ENCODE results near the gene TPSB2. TPM values are rescaled to one million over a fixed set of nuclear protein-coding genes. Genes with fewer than 3 reads are reported as not detected.
"Not testable (repeated sequence)": the region's sequence is repeated elsewhere in the genome, so short reads cannot be mapped to it uniquely, and the experiment has no call there.

The TPSB2 gene
- total RNA-seq, 2 experiments from 2014 or later, result not detected

DNA sequence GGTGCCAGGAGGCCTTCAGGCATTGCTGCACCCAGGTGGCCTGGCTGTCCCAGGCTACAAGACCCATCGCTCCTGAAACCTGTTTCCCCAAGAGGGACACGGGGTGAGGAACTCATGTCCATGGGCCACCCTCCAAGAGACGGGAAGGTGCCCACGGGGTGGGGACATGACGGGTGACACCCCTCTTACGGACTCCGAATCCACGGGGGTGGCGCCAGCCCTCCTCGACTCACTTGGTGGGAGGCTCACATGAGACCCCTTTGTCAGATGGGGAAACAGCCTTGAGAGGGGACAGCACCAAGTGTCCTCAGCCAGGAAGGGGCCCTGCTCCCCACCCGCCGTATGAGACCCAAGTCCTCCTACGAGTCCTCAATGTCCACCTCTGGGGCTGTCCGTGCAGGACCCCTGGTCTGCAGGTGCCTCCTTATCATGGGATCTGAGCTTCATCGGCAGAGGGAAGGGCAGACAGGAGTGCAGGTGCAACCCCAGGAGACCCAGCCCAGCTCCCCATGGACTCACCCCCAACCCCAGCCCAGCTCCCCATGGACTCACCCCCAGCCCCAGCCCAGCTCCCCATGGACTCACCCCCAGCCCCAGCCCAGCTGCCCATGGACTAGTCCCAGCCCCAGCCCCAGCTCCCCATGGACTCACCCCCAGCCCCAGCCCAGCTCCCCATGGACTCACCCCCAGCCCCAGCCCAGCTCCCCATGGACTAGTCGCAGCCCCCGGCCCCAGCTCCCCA lies 658 bp upstream of the TPSB2 start:
- POLR2A ChIA-PET; CTCF ChIA-PET; H3K4me1 Mint-ChIP-seq (ENCODE audit: low read depth); H3K36me3 Mint-ChIP-seq (ENCODE audit: low read depth); DNase-seq; H3K9me3 Mint-ChIP-seq (ENCODE audit: insufficient read depth); H3K27me3 Mint-ChIP-seq (ENCODE audit: low read depth); H3K27ac Mint-ChIP-seq; ATAC-seq; H3K4me3 Mint-ChIP-seq: not testable (repeated sequence)

DNA sequence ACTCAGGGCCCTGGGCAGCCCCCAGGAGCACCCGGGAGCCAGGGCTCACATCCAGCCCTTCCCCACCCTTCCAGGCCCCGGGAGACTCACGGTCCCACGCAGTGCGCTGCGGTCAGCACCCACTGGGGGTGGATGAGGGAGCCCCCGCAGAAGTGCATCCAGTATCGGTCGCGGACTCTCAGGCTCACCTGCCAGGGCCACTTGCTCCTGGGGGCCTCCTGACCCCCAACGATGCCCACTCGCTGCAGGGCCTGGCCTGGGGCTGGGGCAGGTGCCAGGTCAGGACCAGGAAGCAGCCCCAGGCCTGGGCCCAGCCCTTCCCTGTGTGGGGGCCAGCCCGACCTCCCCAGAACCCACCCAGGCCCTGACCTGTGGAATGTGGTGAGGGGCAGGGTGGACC lies 508 bp downstream of the TPSB2 start:
- H3K4me3 Mint-ChIP-seq; H3K27ac Mint-ChIP-seq; H3K4me1 Mint-ChIP-seq (ENCODE audit: low read depth); ATAC-seq; H3K27me3 Mint-ChIP-seq (ENCODE audit: low read depth); DNase-seq; CTCF ChIA-PET; POLR2A ChIA-PET; H3K9me3 Mint-ChIP-seq (ENCODE audit: insufficient read depth); H3K36me3 Mint-ChIP-seq (ENCODE audit: low read depth): not testable (repeated sequence)

DNA sequence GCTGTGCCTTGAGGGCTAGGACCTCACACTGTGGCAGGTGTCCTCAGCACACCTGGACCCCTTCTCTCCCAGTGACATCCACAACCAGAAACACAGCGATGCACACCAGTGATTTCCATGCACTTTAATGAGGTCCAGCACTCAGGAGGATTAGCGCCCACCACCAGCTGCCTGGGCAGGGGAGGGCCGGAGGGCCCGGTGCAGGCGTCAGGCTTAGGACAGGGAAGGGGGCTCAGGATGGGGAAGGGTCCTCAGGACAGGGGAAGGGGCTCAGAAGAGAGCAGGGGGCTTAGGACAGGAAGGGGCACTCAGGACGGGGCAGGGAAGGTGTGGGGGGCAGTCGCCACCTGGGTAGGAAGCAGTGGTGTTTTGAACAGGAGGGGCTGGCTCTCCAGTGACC lies 1.8 kb downstream of the TPSB2 start:
- H3K27ac Mint-ChIP-seq; DNase-seq; ATAC-seq; H3K4me1 Mint-ChIP-seq (ENCODE audit: low read depth); CTCF ChIA-PET; H3K36me3 Mint-ChIP-seq (ENCODE audit: low read depth); H3K9me3 Mint-ChIP-seq (ENCODE audit: insufficient read depth); H3K4me3 Mint-ChIP-seq; H3K27me3 Mint-ChIP-seq (ENCODE audit: low read depth); POLR2A ChIA-PET: not testable (repeated sequence)

DNA sequence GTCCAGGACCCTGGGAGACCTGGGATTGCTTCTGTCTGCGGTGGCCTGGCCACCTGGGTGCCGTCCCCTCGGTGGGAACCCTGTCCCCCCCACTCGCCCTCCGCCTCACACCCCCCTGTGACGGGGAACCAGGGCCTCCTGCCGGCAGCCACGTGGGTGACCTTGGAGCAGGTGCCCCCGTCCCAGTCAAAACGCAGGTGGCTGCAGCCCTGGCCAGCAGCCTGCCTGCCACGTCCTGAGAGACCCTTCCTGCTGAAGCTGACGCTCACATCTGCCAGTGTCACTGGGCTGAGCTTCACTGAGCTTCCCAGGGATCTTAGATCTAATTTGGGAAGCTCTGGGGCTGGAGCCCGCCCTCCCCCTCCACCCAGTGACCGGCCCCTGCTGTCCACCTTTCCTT lies 3.3 kb downstream of the TPSB2 start:
- H3K9me3 Mint-ChIP-seq (ENCODE audit: insufficient read depth); H3K27me3 Mint-ChIP-seq (ENCODE audit: low read depth); CTCF ChIA-PET; H3K4me3 Mint-ChIP-seq; H3K27ac Mint-ChIP-seq; H3K36me3 Mint-ChIP-seq (ENCODE audit: low read depth); H3K4me1 Mint-ChIP-seq (ENCODE audit: low read depth); ATAC-seq; DNase-seq; POLR2A ChIA-PET: not testable (repeated sequence)

DNA sequence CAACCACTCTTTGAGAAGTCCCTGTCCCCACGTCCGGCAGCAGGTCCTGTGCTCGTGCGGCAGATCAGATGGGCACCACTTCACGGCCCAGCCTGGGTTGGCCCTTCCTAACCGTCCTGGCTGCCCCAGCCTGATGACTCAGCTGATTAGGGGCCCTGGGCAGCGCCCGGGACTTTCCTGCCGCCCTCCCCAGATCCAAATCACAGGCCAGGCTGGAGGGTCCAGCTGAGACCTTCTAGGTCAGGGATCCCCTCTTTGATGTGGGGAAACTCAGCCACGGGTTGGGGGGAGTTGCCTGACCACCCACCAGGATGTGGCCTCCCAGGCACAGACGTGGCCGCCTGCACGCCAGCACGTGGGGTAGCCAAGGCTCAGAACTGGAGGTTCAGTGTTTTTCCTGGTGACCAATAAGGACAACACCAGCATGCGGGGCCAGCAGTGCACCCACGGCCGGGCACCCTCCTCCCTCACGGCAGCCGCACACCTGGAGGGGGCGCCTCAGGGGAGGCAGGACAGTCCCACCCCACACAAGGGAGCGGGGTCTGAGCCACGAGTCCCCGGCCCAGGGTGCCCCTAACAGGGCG lies 4.2 kb downstream of the TPSB2 start:
- DNase-seq; H3K36me3 Mint-ChIP-seq (ENCODE audit: low read depth); POLR2A ChIA-PET; H3K27me3 Mint-ChIP-seq (ENCODE audit: low read depth); H3K4me1 Mint-ChIP-seq (ENCODE audit: low read depth); H3K4me3 Mint-ChIP-seq; ATAC-seq; H3K9me3 Mint-ChIP-seq (ENCODE audit: insufficient read depth); CTCF ChIA-PET; H3K27ac Mint-ChIP-seq: not testable (repeated sequence)

DNA sequence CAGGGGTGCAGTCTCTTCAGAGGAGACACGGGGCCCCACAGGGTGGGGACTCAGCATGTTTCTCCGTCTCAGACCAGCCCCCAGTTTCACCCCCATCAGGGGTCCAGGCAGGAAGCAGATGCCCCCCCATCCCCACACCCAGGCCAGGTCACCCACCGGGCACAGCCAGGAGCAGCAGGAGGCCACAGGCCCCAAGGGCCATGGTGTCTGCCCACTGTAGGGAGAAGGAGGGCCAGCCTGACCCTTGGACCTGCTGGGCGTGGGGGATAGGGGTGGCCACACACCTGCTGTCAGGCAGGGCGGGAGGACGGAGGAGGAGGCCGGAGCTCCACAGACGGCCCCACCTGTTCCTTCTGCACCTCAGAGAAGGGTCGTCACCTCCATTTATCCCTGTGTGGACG lies 4.9 kb downstream of the TPSB2 start, which contains the start of gene TPSG1:
TPSG1 (minus strand) TSS at position 218 of the 401 bp plus-strand sequence; CDS start at position 202, 16 bp downstream.
- Mint-ChIP-seq H3K27ac (no peak within 1 kb of the TSS), H3K4me3 (no peak within 1 kb of the TSS), H3K9me3 (ENCODE audit: insufficient read depth) (no peaks in the 10 kb centered on the region), H3K27me3 (ENCODE audit: low read depth) (no peaks in the 10 kb centered on the region), H3K4me1 (ENCODE audit: low read depth) (no peaks in the 10 kb centered on the region), H3K36me3 (ENCODE audit: low read depth) (no peaks in the 10 kb centered on the region)
- CTCF ChIA-PET, result no interaction called here
- POLR2A ChIA-PET, result no interaction called here
- ATAC-seq (no peak), DNase-seq (no peak)

DNA sequence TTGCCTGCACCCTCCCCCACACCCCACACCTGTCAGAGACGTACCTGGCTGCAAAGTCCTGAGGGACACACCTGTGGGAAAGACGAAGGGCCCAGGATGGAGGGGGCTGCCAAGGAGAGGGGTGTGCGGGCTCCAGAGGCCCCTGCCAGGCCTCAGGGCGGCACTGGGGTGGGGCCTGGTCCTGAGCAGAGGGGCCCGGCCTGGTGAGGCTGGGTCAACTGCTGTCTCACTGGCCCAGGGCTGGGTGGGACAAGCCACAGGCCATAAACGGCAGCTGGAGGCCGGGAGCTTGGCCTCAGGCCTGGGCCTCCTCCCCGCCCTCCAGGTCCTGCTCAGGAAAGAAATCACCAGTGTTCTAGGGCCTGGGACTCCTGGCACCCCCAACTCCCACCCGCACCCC lies 5.4 kb downstream of the TPSB2 start:
- no peak for ATAC-seq
- H3K36me3 Mint-ChIP-seq (ENCODE audit: low read depth), result no peaks in the 10 kb centered on the region
- no peaks in the 10 kb centered on the region for H3K27me3 Mint-ChIP-seq (ENCODE audit: low read depth)
- no peaks in the 10 kb centered on the region for H3K4me1 Mint-ChIP-seq (ENCODE audit: low read depth)
- no peak for DNase-seq
- POLR2A ChIA-PET, result no interaction called here
- H3K4me3 Mint-ChIP-seq, result no peak overlapping the region
- H3K9me3 Mint-ChIP-seq (ENCODE audit: insufficient read depth), result no peaks in the 10 kb centered on the region
- H3K27ac Mint-ChIP-seq, result no peak overlapping the region
- CTCF ChIA-PET, result no interaction called here

DNA sequence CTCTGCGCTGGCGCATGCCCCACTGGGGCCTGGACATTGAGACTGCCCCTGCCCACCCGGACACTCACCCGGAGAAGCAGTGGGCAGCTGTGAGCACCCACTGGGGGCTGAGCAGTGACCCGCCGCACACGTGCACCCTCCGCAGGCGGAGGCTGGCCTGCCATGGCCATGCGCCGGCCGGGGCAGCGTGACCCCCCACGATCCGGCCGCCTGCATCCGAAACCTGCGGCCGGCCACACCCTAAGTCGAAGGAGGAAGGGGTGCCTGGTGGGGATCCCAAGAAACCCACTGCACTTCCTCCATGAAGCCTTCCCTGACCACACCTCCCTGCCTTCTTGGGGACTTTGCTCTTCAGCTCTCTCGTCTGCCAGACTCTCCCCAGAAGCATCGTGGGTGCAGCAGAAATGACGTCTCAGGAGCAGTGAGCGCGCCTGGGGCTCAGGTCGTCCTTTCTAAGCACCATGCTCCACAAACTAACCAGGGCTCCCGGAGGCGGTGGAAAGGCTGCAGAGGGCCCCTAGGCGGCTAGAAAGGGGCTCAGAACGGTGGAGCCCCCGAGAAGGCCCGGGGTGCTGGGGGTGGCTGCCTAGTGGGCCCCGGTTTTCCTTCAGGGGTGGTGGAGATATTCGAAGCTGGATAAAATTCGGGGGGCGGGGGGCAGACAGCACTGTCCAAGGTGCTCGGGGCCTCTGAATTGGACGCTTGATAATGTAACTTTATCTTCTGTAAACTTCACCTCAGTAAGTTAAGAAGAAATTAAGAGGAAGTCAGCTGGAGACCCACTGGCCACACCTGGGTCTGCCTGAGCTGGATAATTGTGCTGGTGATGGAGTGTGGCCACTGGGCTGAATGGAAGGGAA lies 6.4 kb downstream of the TPSB2 start:
- Mint-ChIP-seq H3K36me3 (ENCODE audit: low read depth) (no peaks in the 10 kb centered on the region), H3K27me3 (ENCODE audit: low read depth) (no peaks in the 10 kb centered on the region), H3K27ac (no peak overlapping the region), H3K4me1 (ENCODE audit: low read depth) (no peaks in the 10 kb centered on the region), H3K9me3 (ENCODE audit: insufficient read depth) (no peaks in the 10 kb centered on the region), H3K4me3 (no peak overlapping the region)
- no peak for DNase-seq
- no peak for ATAC-seq
- POLR2A ChIA-PET, result no interaction called here
- CTCF ChIA-PET, result no interaction called here

DNA sequence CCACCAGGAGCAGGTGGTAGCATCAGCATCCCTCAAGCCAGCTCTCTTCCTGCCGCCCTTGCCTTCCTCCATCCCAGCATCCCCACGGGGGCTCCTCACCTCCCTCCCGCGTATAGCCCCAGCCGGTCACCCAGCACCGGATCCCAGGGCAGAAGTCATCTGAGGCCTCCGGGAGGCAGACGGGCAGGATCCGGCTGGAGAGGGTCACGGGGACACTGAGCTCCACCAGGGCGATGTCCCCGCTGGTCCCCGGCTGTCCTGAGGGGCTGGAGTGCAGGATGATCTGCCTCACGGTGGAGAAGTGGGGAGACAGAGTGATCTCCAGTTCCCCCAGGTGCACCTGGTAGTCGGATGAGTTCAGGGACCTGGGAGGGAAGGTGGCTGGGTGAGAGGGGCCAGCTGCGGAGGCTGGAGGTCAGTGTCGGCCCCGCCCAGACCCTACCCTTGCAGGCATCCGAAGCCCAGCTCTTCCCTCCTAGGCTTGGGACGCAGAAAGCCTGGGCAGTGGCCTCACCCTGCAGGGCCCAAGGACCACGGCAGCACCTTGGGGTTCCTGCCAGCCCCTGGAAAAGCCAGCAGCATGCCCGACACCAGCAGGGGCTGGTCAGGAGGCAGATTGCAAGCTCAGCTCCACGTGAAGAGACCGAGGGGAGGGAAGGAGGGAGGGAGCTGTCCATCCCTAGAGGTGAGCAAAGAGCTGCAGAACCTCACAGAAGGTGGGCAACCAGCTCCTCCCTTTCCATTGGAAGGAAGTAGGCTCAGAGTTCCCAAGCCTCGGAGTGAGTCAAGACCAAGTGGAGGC lies 7.2 kb downstream of the TPSB2 start:
- ChIA-PET POLR2A (no interaction called here), CTCF (no interaction called here)
- Mint-ChIP-seq H3K36me3 (ENCODE audit: low read depth) (no peaks in the 10 kb centered on the region), H3K27me3 (ENCODE audit: low read depth) (no peaks in the 10 kb centered on the region), H3K9me3 (ENCODE audit: insufficient read depth) (no peaks in the 10 kb centered on the region), H3K4me3 (no peak overlapping the region), H3K27ac (no peak overlapping the region), H3K4me1 (ENCODE audit: low read depth) (no peaks in the 10 kb centered on the region)
- no peak for DNase-seq
- no peak for ATAC-seq

DNA sequence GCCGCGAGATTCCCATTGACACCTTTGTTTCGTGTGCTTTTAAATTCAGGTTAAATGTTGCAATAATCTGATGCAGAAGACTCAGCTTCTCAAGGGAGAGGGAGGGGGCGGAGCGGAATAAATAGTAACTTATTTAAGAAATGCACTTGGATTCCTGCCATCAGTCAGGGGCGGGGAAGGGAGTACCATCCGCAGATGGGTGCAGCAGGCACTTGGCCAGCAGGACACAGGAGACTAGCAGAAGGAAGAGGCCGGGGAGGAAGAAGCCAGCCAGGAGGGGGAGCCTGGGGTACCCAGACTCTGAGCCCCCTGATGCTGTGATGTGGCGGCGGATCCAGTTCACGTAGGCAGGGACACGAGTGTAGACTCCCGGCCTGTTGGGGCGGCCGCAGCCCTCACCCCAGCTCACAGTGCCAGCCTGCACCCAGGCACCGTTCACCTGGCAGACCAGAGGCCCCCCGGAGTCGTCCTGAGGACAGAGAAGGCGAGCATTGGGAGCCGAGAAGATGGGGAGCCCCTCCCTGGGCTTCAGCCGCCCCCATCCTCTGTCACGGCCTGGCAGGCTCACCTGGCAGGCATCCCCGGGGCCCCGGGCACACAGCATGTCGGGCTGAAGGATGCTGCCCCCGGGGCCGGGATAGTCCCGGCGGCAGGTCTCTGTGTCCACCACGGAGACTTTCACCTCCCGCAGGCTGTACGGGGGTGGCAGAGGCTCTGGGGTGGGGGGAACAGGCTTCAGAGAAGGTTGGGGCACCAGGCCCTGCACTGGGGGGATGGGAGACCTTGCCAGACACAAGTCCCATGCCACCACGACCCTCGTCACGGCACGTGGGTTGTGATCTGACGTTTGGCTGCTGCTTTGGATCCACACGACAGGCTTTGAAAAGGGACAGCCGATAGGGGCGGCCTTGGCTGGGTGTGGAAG lies 8.1 kb downstream of the TPSB2 start:
- Mint-ChIP-seq H3K27me3 (ENCODE audit: low read depth) (no peaks in the 10 kb centered on the region), H3K9me3 (ENCODE audit: insufficient read depth) (no peaks in the 10 kb centered on the region), H3K36me3 (ENCODE audit: low read depth) (no peaks in the 10 kb centered on the region), H3K4me1 (ENCODE audit: low read depth) (no peaks in the 10 kb centered on the region), H3K27ac (no peak overlapping the region), H3K4me3 (no peak overlapping the region)
- ChIA-PET POLR2A (no interaction called here), CTCF (no interaction called here)
- ATAC-seq, result no peak
- no peak for DNase-seq

DNA sequence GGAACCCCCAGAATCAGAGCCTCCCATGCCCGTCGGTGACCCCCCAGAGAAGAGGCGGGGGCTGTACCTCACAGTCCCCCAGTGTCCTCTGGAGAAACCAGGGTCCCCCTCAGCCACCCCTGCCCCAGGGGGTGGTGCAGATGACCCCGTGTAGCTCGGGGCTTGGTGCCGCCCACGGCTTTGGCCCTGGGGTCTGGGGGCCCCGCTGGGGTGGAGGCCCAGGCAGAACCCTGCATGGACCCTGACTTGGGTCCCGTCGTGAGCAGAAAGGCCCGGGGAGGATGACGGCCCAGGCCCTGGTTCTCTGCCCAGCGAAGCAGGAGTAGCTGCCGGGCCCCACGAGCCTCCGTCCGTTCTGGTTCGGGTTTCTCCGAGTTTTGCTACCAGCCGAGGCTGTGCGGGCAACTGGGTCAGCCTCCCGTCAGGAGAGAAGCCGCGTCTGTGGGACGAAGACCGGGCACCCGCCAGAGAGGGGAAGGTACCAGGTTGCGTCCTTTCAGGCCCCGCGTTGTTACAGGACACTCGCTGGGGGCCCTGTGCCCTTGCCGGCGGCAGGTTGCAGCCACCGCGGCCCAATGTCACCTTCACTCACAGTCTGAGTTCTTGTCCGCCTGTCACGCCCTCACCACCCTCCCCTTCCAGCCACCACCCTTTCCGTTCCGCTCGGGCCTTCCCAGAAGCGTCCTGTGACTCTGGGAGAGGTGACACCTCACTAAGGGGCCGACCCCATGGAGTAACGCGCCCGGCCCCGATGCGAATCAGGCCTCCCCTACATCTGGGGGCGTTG lies 8.9 kb downstream of the TPSB2 start:
- no peak for ATAC-seq
- H3K4me3 Mint-ChIP-seq, result no peak overlapping the region
- H3K36me3 Mint-ChIP-seq (ENCODE audit: low read depth), result no peaks in the 10 kb centered on the region
- H3K4me1 Mint-ChIP-seq (ENCODE audit: low read depth), result no peaks in the 10 kb centered on the region
- no peaks in the 10 kb centered on the region for H3K9me3 Mint-ChIP-seq (ENCODE audit: insufficient read depth)
- no peak for DNase-seq
- no peaks in the 10 kb centered on the region for H3K27me3 Mint-ChIP-seq (ENCODE audit: low read depth)
- CTCF ChIA-PET, result no interaction called here
- POLR2A ChIA-PET, result no interaction called here
- no peak overlapping the region for H3K27ac Mint-ChIP-seq

All from activated CD8-positive, alpha-beta T cell treated with anti-CD3 and anti-CD28 coated beads, Interleukin-2, amount 10 ng/mL, durations not matched to agents 7 days and 5 days (primary cell).